G401 (cell line): Measurements from ENCODE around the gene DENND1C. TPM values are rescaled to one million over a fixed set of nuclear protein-coding genes. Genes with fewer than 3 reads are reported as not detected.
"Not testable (repeated sequence)": the region's sequence is repeated elsewhere in the genome, so short reads cannot be mapped to it uniquely, and the experiment has no call there.

Source experiments
- DNase-seq: peaks from one replicate; pipeline ENCODE4 v3.0.0-alpha.2; 2015; ENCODE audit warnings: low spot score
- in situ Hi-C: cut with HindIII; loops from 2 replicates; pipeline ENCODE4 v1.10.0; 2016; ENCODE audit warnings: low sequenced_read_pairs, mixed read lengths
- total RNA-seq: library from RNA; depleted of rRNA; stranded (reverse); fragments of >200 nt; shearing (Covaris generic); gene quantifications from 2 replicates; pipeline ENCODE4 v1.2.3, GENCODE V29; 2014

The DENND1C gene
- total RNA-seq, 1 experiment from 2014 or later, result not detected

DNA sequence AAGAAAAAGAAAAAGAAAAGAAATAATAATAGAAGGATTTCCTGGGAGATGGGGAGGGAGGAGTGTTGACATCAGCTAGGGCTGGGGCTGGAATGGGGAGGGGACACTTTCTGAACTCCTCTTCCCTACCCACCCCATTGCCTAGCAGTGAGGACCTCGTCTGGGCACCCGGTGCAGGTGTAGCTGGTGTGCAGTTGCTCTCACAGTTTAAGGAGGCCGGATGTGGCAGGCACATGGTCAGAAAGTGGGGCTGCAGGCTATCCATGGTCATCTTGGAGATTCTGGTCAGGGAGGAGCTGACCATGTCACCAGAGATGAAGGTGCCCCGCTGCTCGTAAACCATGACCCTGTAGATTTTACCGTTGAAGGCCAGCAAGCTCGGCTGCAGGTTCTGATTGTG lies 29.0 kb upstream of the DENND1C start:
- in situ Hi-C loops, result no loop called here
- no peak for DNase-seq

GRCh38 chr19:6509118-6509971 lies 27.8 kb upstream of the DENND1C start:
- peak; percentile 85 for DNase-seq
- in situ Hi-C loops, result no loop called here

- in situ Hi-C loops, result not testable (repeated sequence)
- DNase-seq, result peak; percentile 54
Measured at GRCh38 chr19:6508028-6508771, 26.6 kb upstream of the DENND1C start.

- no peak for DNase-seq
- in situ Hi-C loops, result no loop called here
Measured at GRCh38 chr19:6503407-6504201, 22.0 kb upstream of the DENND1C start.

DNA sequence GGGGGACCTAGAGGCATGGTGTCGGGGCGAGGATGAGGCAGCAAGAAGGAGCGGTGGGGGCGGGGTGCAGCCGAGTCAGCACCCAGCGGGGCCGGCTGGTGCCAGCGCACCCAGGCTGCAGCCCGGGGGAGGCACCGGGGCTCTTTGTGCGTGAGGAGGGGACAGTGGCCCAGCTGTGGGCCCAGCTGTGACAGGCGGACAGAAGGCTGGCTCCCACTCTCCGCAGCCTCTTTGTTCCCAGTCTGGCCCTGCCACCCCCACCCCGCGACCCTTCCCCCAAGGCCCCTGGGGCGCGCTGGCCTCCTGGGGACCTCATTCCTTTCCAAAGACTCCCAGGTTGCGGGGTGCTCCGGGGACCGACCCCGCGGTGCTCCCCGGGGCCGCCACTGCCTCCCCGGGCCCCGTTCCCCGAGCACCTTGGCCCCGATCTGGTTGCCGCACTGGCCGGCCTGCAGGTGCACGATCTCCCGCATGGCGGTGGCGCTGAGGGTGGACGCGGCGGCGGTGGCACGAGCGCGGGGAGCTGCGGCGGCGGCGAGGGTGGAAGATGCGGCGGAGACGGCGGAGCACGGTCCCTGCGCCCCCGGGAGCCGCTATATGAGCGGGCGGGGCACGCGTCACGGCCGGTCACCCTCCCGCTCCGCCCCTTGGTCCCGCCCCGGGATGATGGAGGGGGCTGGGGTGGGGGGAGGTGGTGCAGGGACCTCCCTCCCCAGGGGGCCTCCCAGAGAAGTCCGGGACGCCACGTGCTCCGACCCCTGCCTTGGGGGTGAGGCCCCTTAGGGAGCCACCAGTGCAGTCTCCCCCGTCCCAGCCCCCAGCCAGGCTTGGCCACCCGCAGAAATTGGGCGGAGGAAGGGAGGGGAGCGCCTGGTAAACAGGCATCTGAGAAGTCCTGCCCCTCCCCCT lies 20.4 kb upstream of the DENND1C start, which contains the start of gene TUBB4A:
Gene TUBB4A, minus strand, starts transcription at position 570 of the 909 bp plus-strand sequence. Its CDS starts 97 bp downstream, at position 473.
- peak; percentile 89 for DNase-seq
- in situ Hi-C loops, result no loop called here

GRCh38 chr19:6500837-6501739 lies 19.5 kb upstream of the DENND1C start:
- DNase-seq, result peak; percentile 93
- in situ Hi-C loops, result no loop called here

GRCh38 chr19:6499052-6499790 lies 17.6 kb upstream of the DENND1C start:
- in situ Hi-C loops, result no loop called here
- DNase-seq, result peak; percentile 92

DNA sequence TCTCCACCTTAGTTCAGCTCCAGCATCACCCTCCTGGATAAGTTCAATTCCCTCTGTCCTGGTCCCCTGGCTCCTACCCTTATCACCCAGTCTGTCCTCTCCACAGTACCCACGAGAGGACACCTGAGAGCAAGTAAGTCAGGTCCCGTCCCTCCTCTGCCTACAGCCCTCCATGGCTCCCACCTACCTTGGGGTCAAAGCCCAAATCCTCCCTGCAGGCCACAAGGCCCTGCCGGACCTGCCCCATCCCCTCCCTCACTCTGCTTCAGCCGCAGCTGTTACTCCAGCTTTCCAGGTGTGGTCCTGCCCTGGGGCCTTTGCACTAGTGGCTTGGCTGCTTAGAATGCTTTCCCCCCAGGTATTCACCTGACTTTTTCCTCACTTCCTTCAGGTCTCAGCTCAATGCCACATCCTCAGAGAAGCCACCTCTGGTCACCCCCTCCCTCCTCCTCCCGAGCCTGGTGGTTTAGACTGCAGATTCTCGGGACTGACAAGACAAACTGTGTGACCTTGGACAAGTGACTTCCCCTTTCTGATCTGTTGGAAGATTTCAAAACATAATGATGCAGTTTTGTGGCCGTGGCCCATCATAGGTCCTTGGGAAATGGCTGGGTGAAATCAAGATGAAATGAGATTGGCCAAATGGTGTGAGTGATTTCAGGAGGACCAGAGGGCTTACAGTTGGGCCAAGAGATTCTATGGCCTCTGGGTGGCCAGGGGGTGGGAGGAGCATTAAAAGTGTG lies 16.9 kb upstream of the DENND1C start:
- in situ Hi-C loops, result no loop called here
- no peak for DNase-seq

DNA sequence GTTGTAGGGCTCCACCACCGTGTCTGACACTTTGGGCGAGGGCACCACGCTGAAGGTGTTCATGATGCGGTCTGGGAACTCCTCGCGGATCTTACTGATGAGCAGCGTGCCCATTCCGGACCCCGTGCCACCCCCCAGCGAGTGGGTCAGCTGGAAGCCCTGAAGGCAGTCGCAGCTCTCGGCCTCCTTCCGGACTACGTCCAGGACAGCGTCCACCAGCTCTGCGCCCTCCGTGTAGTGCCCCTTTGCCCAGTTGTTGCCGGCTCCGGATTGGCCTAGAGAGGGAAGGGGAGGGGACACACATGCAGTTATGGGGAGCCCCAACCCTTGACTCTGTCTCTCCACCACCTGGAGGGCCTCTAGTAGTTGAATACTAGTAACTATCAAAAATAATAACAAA lies 14.4 kb upstream of the DENND1C start:
- DNase-seq, result no peak
- in situ Hi-C loops, result no loop called here

GRCh38 chr19:6494438-6495036 lies 12.9 kb upstream of the DENND1C start:
- in situ Hi-C loops, result no loop called here
- no peak for DNase-seq

GRCh38 chr19:6491802-6492592 lies 10.4 kb upstream of the DENND1C start:
- DNase-seq, result no peak
- in situ Hi-C loops, result no loop called here

DNA sequence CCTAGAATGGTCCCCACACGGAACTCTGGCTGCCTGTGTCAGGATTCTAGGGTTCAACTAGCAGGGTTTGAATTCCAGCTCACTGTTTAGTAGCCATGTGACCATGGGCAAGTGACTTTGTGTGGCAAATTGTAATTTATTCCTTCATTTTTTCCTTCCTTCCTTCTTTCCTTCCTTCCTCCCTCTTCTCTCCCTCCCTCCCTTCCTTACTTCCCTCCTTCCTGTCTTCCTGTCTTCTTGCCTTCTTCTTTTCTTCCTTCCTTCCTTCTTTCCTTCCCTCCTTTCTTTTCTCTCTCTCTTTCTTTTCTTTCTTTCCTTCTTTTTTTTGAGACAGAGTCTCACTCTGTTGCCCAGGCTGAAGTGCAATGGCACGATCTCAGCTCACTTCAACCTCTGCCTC lies 8.5 kb upstream of the DENND1C start:
- in situ Hi-C loops, result no loop called here

GRCh38 chr19:6489278-6490061 lies 7.9 kb upstream of the DENND1C start:
- no peak for DNase-seq
- in situ Hi-C loops, result no loop called here

More for the DNA sequence above, 8.5 kb upstream of the DENND1C start:
- no peak for DNase-seq

DNA sequence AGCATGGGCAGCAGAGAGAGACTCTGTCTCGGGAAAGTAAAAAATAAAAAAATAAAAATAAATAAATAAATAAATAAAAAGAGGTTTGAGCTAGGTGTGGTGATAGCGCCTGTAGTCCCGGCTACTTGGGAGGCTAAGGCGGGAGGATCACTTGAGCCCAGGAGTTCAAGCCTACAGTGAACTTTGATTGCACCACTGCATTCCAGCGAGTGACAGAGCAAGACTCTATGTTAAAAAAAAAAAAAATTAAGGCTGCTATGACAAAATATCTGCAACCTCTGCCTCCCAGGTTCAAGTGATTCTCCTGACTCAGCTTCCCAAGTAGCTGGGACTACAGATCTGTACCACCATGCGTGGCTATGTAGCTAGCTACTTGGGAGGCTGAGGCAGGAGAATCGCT lies 3.2 kb upstream of the DENND1C start:
- in situ Hi-C loops, result no loop called here
- no peak for DNase-seq
